ENCODE results near the gene SRSF3.
A peak's percentile ranks its signal among the peaks of the same experiment; 100 is the strongest.
"Not testable (repeated sequence)": the region's sequence is repeated elsewhere in the genome, so short reads cannot be mapped to it uniquely, and the experiment has no call there.

The SRSF3 gene

GRCh38 chr6:36650848-36651478 is 56.8 kb downstream of the SRSF3 start:
- peak in 1 of 2 experiments; percentile 12 for DNase-seq

- no peak for DNase-seq
Observed at GRCh38 chr6:36651659-36652379, 57.7 kb downstream of the SRSF3 start.

DNA sequence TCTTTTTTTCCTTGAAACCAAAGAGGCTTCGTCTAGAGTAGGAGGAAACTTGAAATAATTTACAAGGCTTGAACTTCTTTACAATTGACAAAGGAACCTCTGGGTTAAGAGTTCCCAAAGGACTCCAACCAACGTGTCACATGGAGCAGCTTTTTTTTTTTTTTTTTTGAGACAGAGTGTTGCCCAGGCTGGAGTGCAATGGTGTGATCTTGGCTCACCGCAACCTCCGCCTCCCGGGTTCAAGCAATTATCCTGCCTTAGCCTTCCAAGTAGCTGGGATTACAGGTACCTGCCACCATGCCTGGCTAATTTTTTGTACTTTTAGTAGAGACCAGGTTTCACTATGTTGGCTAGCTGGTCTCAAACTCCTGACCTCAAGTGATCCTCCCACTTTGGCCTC is 60.3 kb downstream of the SRSF3 start:
- not testable (repeated sequence) for DNase-seq
